Epithelial cell of proximal tubule (primary cell): Measurements from ENCODE around the gene AFF3. TPM values are rescaled to one million over a fixed set of nuclear protein-coding genes. Genes with fewer than 3 reads are reported as not detected.
"Not testable (repeated sequence)": the region's sequence is repeated elsewhere in the genome, so short reads cannot be mapped to it uniquely, and the experiment has no call there.

Experiments used
- DNase-seq: peaks from one replicate; pipeline ENCODE4 v3.0.0-alpha.2; 2011; ENCODE audit warnings: low read depth
- H3K4me3 ChIP-seq: 2 replicates; pipeline ENCODE4 v1.5.1; 2011; ENCODE audit warnings: low read depth, mild to moderate bottlenecking, low read length
- CTCF ChIP-seq: conservative IDR thresholded peaks from 2 replicates; pipeline ENCODE4 v1.5.1; 2012; ENCODE audit warnings: low read depth, mild to moderate bottlenecking, low read length
- total RNA-seq: library from RNA; depleted of rRNA; stranded (reverse); fragments of >200 nt; gene quantifications from 2 replicates; pipeline ENCODE4 v1.2.3, GENCODE V29; 2015

AFF3 gene
- total RNA-seq, 1 donor from 2014 or later: 0.35 TPM

- no peak for TF ChIP-seq CTCF
- no peak for DNase-seq
- H3K4me3 ChIP-seq: no peak overlapping the region
Measured at GRCh38 chr2:99776906-99777646, 365.3 kb downstream of the AFF3 start.

- TF ChIP-seq CTCF: no peak
- no peak for DNase-seq
- no peak overlapping the region for H3K4me3 ChIP-seq
Measured at GRCh38 chr2:99776206-99776905, 366.0 kb downstream of the AFF3 start.

GRCh38 chr2:99775585-99775984 lies 366.8 kb downstream of the AFF3 start:
- DNase-seq: peak; percentile 29
- TF ChIP-seq CTCF: no peak
- H3K4me3 ChIP-seq: no peak overlapping the region

GRCh38 chr2:99773642-99774041 lies 368.7 kb downstream of the AFF3 start:
- DNase-seq: not testable (repeated sequence)

GRCh38 chr2:99772591-99773331 lies 369.6 kb downstream of the AFF3 start:
- TF ChIP-seq CTCF: no peak
- no peak overlapping the region for H3K4me3 ChIP-seq
- DNase-seq: no peak

More at GRCh38 chr2:99773642-99774041, 368.7 kb downstream of the AFF3 start:
- H3K4me3 ChIP-seq: not testable (repeated sequence)

GRCh38 chr2:99771681-99772333 lies 370.6 kb downstream of the AFF3 start:
- no peak overlapping the region for H3K4me3 ChIP-seq
- no peak for TF ChIP-seq CTCF
- no peak for DNase-seq

- no peak overlapping the region for H3K4me3 ChIP-seq
- DNase-seq: no peak
- TF ChIP-seq CTCF: no peak
Measured at GRCh38 chr2:99770876-99771275, 371.5 kb downstream of the AFF3 start.
